ENCODE results near the gene CAB39L. TPM values are rescaled to one million over a fixed set of nuclear protein-coding genes. Genes with fewer than 3 reads are reported as not detected.

Gene CAB39L
- total and polyA plus RNA-seq, 2 of the 4 experiments (the other 2 are of a cell fraction) = 8.5 to 16.7 TPM

- Histone ChIP-seq H4K5ac (ENCODE audit: low read depth, low read length) (no peak overlapping the region), H3K4me1 (ENCODE audit: control insufficient read depth, insufficient read depth, low read length) (peaks cover 11% of the 10 kb centered on the region; the same call in 1 of the 2 replicates), H3K27me3 (ENCODE audit: control insufficient read depth, insufficient read depth, low read length) (no peaks in the 10 kb centered on the region), H4K8ac (ENCODE audit: low read depth in 2 of 2, low read length in 2 of 2) (peak overlapping the region in 1 of 2 experiments; percentile 8; a peak in 1 of 4 replicates), H4K91ac (ENCODE audit: insufficient read depth, low read depth, low read length) (peak overlapping the region; percentile 32; the same call in 1 of the 2 replicates), H2AK5ac (ENCODE audit: low read depth, low read length) (peak overlapping the region; percentile 2; the same call in 1 of the 2 replicates), H3K18ac (ENCODE audit: low read depth, low read length) (peak overlapping the region; percentile 39; the same call in 1 of the 2 replicates), H3K4me2 (ENCODE audit: low read depth, low read length) (peak overlapping the region; percentile 43; the same call in 1 of the 2 replicates), H3K56ac (ENCODE audit: extremely low read depth, insufficient read depth, low read length) (no peak overlapping the region), H4K20me1 (ENCODE audit: insufficient read depth, low read length) (no peaks in the 10 kb centered on the region), H2AFZ (replicated peaks; ENCODE audit: low read length, poor library complexity) (no peak overlapping the region), H3K9ac (ENCODE audit: low read depth, low read length) (peak overlapping the region; percentile 18; the same call in 1 of the 2 replicates), H3K27ac (ENCODE audit: insufficient read depth, low read length) (no peak overlapping the region), H3K23ac (ENCODE audit: low read depth, low read length) (no peak overlapping the region), H2BK15ac (ENCODE audit: low read depth, low read length) (no peak overlapping the region), H3K4ac (ENCODE audit: low read depth, low read length) (peak overlapping the region; percentile 43; the same call in 1 of the 2 replicates), H3K14ac (replicated peaks; ENCODE audit: low read depth, low read length) (peak overlapping the region; percentile 52), H3K9me3 (ENCODE audit: control insufficient read depth, insufficient read depth, low read length) (no peaks in the 10 kb centered on the region), H3K9me1 (ENCODE audit: insufficient read depth, low read length) (peaks cover 9% of the 10 kb centered on the region), H2BK120ac (ENCODE audit: low read depth, low read length) (no peak overlapping the region), H3K79me1 (ENCODE audit: low read depth in 1 of 2, low read length in 2 of 2) (0 out of 4 replicates have a peak, but pooled peaks cover 0 to 1% of the 10 kb centered on the region in 2 experiments), H3K4me3 (ENCODE audit: insufficient read depth, low read depth, low read length) (no peak overlapping the region), H3K36me3 (ENCODE audit: control insufficient read depth, insufficient read depth, low read length) (peaks cover 4% of the 10 kb centered on the region; the same call in 1 of the 2 replicates), H2BK20ac (ENCODE audit: low read depth, low read length) (peak overlapping the region; percentile 57), H2AK9ac (replicated peaks; ENCODE audit: low read depth, low read length, poor library complexity) (peak overlapping the region; percentile 75), H2BK5ac (ENCODE audit: low read depth, low read length, poor library complexity, severe bottlenecking) (peak overlapping the region; percentile 53)
- intact Hi-C loops (cut with micrococcal nuclease) = no loop called here
- CTCF ChIA-PET = no interaction called here
- TF ChIP-seq ELK1 (IDR thresholded peaks at IDR 0.05; ENCODE audit: borderline replicate concordance, low read depth, low read length) (no peak), RFX5 (IDR thresholded peaks at IDR 0.05; ENCODE audit: low read depth, low read length) (no peak), RAD21 (IDR thresholded peaks at IDR 0.05; ENCODE audit: low read length) (no peak), MAZ (IDR thresholded peaks at IDR 0.05; ENCODE audit: borderline replicate concordance, low read depth, low read length) (no peak), RCOR1 (IDR thresholded peaks at IDR 0.05; ENCODE audit: insufficient replicate concordance, low read length) (no peak), NFE2L2 (IDR thresholded peaks at IDR 0.05; ENCODE audit: low read depth, low read length) (no peak)
- no CpG with 5 or more reads among the region's 2 CpGs for WGBS, 2 experiments (ENCODE audit: extremely low coverage in 2 of 2, insufficient read length in 1 of 2)
- DNase-seq (no peak), ATAC-seq (ENCODE audit: low read depth) (no peak)
- dilution Hi-C loops (cut with HindIII; ENCODE audit: low sequenced_read_pairs, unreplicated experiment) = no loop called here
- BruUV-seq (replicated peaks) = no TSS peak
- POLR2A ChIA-PET (ENCODE audit: unreplicated experiment) = no interaction called here
- in situ Hi-C loops (cut with MboI; ENCODE audit: low sequenced_read_pairs) = no loop called here
Observed at GRCh38 chr13:49343731-49344130, 100.1 kb downstream of the CAB39L start.
